Gastrocnemius medialis (tissue), 4 donors: Measurements from ENCODE around the gene ATF6B.

ENCODE experiments used
- POLR2A ChIP-seq, 2 donors: fragments of 450-650 bp; IDR thresholded peaks; one replicate each; pipeline ENCODE4 v1.6.1; 2017; ENCODE audit warnings: antibody characterized with exemption in 2 of 2, mild to moderate bottlenecking in 2 of 2, moderate library complexity in 2 of 2
- TF ChIP-seq, protein P1 (sequence below), 5 experiments: fragments of 450-650 bp in 3 of 5; fragments of 200-600 bp in 2 of 5; sonication (generic) in 2 of 5; IDR thresholded peaks in 4 of 5; conservative IDR thresholded peaks in 1 of 5; 1 replicate in 4 of 5; 2 replicates in 1 of 5; pipeline ENCODE4 v1.5.1; 2016 to 2019; ENCODE audit warnings: antibody characterized with exemption in 5 of 5, mild to moderate bottlenecking in 3 of 5, moderate library complexity in 3 of 5

DNA sequence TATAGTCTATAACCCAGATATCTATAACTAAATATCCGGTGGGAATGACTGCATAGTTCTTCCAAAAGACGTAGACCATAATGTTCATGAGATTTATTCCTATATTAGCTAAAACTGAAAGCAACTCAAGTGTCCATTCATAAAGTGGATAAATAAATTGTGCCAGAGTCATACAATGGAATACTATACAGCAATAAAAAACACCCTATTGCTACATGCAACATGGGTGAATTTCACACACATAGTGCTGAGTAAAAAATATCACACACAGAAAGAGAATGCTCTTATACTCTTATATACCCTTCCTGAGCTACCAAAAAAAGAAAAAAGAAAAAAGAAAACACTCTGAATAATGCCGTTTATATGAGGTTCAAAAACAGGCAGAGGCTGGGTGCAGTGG is 25.8 kb downstream of the ATF6B start:
- TF ChIP-seq, protein P1, sequence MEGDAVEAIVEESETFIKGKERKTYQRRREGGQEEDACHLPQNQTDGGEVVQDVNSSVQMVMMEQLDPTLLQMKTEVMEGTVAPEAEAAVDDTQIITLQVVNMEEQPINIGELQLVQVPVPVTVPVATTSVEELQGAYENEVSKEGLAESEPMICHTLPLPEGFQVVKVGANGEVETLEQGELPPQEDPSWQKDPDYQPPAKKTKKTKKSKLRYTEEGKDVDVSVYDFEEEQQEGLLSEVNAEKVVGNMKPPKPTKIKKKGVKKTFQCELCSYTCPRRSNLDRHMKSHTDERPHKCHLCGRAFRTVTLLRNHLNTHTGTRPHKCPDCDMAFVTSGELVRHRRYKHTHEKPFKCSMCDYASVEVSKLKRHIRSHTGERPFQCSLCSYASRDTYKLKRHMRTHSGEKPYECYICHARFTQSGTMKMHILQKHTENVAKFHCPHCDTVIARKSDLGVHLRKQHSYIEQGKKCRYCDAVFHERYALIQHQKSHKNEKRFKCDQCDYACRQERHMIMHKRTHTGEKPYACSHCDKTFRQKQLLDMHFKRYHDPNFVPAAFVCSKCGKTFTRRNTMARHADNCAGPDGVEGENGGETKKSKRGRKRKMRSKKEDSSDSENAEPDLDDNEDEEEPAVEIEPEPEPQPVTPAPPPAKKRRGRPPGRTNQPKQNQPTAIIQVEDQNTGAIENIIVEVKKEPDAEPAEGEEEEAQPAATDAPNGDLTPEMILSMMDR (IDR thresholded peaks at IDR 0.05 in 4 of 5, conservative IDR thresholded peaks at IDR 0.05 in 1 of 5) = no peak
- TF ChIP-seq POLR2A (IDR thresholded peaks at IDR 0.05) = no peak
